Astrocyte (in vitro differentiated cells and primary cell): ENCODE results near the gene FES. TPM values are rescaled to one million over a fixed set of nuclear protein-coding genes. Genes with fewer than 3 reads are reported as not detected.

Experiments
- DNase-seq: peaks from one replicate; pipeline ENCODE4 v3.0.0-alpha.2; 2010; ENCODE audit warnings: low read depth
- FAIRE-seq: peaks from 2 replicates; lab custom pipeline; 2011; peaks lifted over from hg19 to GRCh38; lab: Jason Lieb, UNC
- H2AFZ ChIP-seq: 2 replicates; pipeline ENCODE4 v1.6.0; 2012; ENCODE audit warnings: low read depth, low read length, inconsistent platforms
- H3K27ac ChIP-seq: 2 replicates; pipeline ENCODE4 v1.5.1; 2011; ENCODE audit warnings: low read depth, low read length, inconsistent platforms
- H3K27me3 ChIP-seq: 2 replicates; pipeline ENCODE4 v1.6.0; 2011; ENCODE audit warnings: low read length, inconsistent platforms; ENCODE audit not compliant: insufficient read depth
- H3K36me3 ChIP-seq: 2 replicates; pipeline ENCODE4 v1.5.1; 2011; ENCODE audit warnings: low read length, inconsistent platforms; ENCODE audit not compliant: insufficient read depth
- H3K4me1 ChIP-seq: 2 replicates; pipeline ENCODE4 v1.5.1; 2011; ENCODE audit warnings: low read length, inconsistent platforms; ENCODE audit not compliant: insufficient read depth
- H3K4me2 ChIP-seq: 2 replicates; pipeline ENCODE4 v1.6.0; 2012; ENCODE audit warnings: low read length, inconsistent platforms
- H3K4me3 ChIP-seq: 2 replicates; pipeline ENCODE4 v1.5.1; 2011; ENCODE audit warnings: low read depth, mild to moderate bottlenecking, low read length, inconsistent platforms; ENCODE audit not compliant: insufficient read depth
- H3K79me2 ChIP-seq: 2 replicates; pipeline ENCODE4 v1.6.0; 2012; ENCODE audit warnings: mild to moderate bottlenecking, low read length, inconsistent platforms; ENCODE audit not compliant: insufficient read depth
- H3K9ac ChIP-seq: 2 replicates; pipeline ENCODE4 v1.6.0; 2012; ENCODE audit warnings: mild to moderate bottlenecking, low read length, inconsistent platforms
- H3K9me3 ChIP-seq: 2 replicates; pipeline ENCODE4 v1.5.1; 2012; ENCODE audit warnings: low read depth, mild to moderate bottlenecking, low read length, inconsistent platforms; ENCODE audit not compliant: insufficient read depth
- H4K20me1 ChIP-seq: 2 replicates; pipeline ENCODE4 v1.6.0; 2012; ENCODE audit warnings: low read length, inconsistent platforms; ENCODE audit not compliant: insufficient read depth
- H3K27ac Mint-ChIP-seq: one replicate; pipeline ENCODE4 v1.8.0; 2021; ENCODE audit warnings: mild to moderate bottlenecking, mixed read lengths; ENCODE audit not compliant: unreplicated experiment
- H3K27me3 Mint-ChIP-seq: one replicate; pipeline ENCODE4 v1.8.0; 2021; ENCODE audit warnings: low read depth, mixed read lengths; ENCODE audit not compliant: unreplicated experiment
- H3K36me3 Mint-ChIP-seq: one replicate; pipeline ENCODE4 v1.8.0; 2021; ENCODE audit warnings: low read depth, mixed read lengths; ENCODE audit not compliant: unreplicated experiment
- H3K4me1 Mint-ChIP-seq: one replicate; pipeline ENCODE4 v1.8.0; 2021; ENCODE audit warnings: low read depth, mixed read lengths; ENCODE audit not compliant: unreplicated experiment
- H3K4me3 Mint-ChIP-seq: one replicate; pipeline ENCODE4 v1.8.0; 2021; ENCODE audit warnings: mild to moderate bottlenecking, moderate library complexity, mixed read lengths; ENCODE audit not compliant: unreplicated experiment
- H3K9me3 Mint-ChIP-seq: one replicate; pipeline ENCODE4 v1.8.0; 2021; ENCODE audit warnings: mild to moderate bottlenecking, mixed read lengths; ENCODE audit not compliant: unreplicated experiment
- EZH2 ChIP-seq: IDR thresholded peaks from 2 replicates; pipeline ENCODE4 v1.6.1; 2012; ENCODE audit warnings: mild to moderate bottlenecking, low read length, inconsistent platforms; ENCODE audit not compliant: insufficient read depth
- total RNA-seq: library from RNA; stranded (reverse); gene quantifications from 2 replicates; pipeline ENCODE4 v1.2.1, GENCODE V29; 2021
- TF ChIP-seq, protein P1 (sequence below): IDR thresholded peaks from 2 replicates; pipeline ENCODE4 v1.5.1; 2011; ENCODE audit warnings: low read depth, mild to moderate bottlenecking, inconsistent platforms, low read length, moderate library complexity; ENCODE audit not compliant: insufficient read depth

FES gene
- total RNA-seq, 1 donor from 2014 or later = 7.2 TPM

DNA sequence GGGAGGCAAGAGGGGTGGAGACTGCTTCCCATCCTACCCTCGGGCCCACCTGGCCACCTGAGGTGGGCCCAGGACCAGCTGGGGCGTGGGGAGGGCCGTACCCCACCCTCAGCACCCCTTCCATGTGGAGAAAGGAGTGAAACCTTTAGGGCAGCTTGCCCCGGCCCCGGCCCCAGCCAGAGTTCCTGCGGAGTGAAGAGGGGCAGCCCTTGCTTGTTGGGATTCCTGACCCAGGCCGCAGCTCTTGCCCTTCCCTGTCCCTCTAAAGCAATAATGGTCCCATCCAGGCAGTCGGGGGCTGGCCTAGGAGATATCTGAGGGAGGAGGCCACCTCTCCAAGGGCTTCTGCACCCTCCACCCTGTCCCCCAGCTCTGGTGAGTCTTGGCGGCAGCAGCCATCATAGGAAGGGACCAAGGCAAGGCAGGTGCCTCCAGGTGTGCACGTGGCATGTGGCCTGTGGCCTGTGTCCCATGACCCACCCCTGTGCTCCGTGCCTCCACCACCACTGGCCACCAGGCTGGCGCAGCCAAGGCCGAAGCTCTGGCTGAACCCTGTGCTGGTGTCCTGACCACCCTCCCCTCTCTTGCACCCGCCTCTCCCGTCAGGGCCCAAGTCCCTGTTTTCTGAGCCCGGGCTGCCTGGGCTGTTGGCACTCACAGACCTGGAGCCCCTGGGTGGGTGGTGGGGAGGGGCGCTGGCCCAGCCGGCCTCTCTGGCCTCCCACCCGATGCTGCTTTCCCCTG, 2.2 kb upstream of the FES start:
- H4K20me1 ChIP-seq = peaks cover 3% of the 10 kb centered on the region
- H3K36me3 Mint-ChIP-seq = peaks cover 9% of the 10 kb centered on the region
- H3K27ac ChIP-seq = no peak overlapping the region
- no peak overlapping the region for H3K27ac Mint-ChIP-seq
- H3K4me3 ChIP-seq = no peak overlapping the region
- H2AFZ ChIP-seq = no peak overlapping the region
- no peak overlapping the region for H3K4me2 ChIP-seq
- no peak overlapping the region for H3K9ac ChIP-seq
- H3K36me3 ChIP-seq = peaks cover 10% of the 10 kb centered on the region
- H3K79me2 ChIP-seq = no peaks in the 10 kb centered on the region
- TF ChIP-seq, protein P1, sequence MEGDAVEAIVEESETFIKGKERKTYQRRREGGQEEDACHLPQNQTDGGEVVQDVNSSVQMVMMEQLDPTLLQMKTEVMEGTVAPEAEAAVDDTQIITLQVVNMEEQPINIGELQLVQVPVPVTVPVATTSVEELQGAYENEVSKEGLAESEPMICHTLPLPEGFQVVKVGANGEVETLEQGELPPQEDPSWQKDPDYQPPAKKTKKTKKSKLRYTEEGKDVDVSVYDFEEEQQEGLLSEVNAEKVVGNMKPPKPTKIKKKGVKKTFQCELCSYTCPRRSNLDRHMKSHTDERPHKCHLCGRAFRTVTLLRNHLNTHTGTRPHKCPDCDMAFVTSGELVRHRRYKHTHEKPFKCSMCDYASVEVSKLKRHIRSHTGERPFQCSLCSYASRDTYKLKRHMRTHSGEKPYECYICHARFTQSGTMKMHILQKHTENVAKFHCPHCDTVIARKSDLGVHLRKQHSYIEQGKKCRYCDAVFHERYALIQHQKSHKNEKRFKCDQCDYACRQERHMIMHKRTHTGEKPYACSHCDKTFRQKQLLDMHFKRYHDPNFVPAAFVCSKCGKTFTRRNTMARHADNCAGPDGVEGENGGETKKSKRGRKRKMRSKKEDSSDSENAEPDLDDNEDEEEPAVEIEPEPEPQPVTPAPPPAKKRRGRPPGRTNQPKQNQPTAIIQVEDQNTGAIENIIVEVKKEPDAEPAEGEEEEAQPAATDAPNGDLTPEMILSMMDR = no peak
- TF ChIP-seq EZH2 = no peak
- no peaks in the 10 kb centered on the region for H3K4me1 Mint-ChIP-seq
- H3K4me1 ChIP-seq = peaks cover 20% of the 10 kb centered on the region
- H3K4me3 Mint-ChIP-seq = no peak overlapping the region
- DNase-seq (no peak), FAIRE-seq (no peak)
- H3K27me3 ChIP-seq = no peaks in the 10 kb centered on the region
- no peaks in the 10 kb centered on the region for H3K9me3 ChIP-seq
- H3K27me3 Mint-ChIP-seq = no peaks in the 10 kb centered on the region
- H3K9me3 Mint-ChIP-seq = no peaks in the 10 kb centered on the region

DNA sequence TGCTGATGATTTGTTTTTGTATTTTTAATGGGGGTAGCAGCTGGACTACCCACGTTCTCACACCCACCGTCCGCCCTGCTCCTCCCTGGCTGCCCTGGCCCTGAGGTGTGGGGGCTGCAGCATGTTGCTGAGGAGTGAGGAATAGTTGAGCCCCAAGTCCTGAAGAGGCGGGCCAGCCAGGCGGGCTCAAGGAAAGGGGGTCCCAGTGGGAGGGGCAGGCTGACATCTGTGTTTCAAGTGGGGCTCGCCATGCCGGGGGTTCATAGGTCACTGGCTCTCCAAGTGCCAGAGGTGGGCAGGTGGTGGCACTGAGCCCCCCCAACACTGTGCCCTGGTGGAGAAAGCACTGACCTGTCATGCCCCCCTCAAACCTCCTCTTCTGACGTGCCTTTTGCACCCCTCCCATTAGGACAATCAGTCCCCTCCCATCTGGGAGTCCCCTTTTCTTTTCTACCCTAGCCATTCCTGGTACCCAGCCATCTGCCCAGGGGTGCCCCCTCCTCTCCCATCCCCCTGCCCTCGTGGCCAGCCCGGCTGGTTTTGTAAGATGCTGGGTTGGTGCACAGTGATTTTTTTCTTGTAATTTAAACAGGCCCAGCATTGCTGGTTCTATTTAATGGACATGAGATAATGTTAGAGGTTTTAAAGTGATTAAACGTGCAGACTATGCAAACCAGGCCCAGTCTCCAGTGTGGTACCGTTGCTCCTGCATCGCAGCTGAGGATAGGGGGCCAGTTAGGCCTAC, 1.4 kb upstream of the FES start:
- Histone ChIP-seq H2AFZ (no peak overlapping the region), H3K27ac (no peak overlapping the region), H3K4me2 (no peak overlapping the region), H3K79me2 (no peaks in the 10 kb centered on the region), H3K9me3 (no peaks in the 10 kb centered on the region), H3K4me1 (peaks cover 20% of the 10 kb centered on the region), H3K27me3 (no peaks in the 10 kb centered on the region), H3K4me3 (no peak overlapping the region), H3K36me3 (peaks cover 9% of the 10 kb centered on the region), H4K20me1 (no peaks in the 10 kb centered on the region), H3K9ac (no peak overlapping the region)
- Mint-ChIP-seq H3K9me3 (no peaks in the 10 kb centered on the region), H3K4me1 (no peaks in the 10 kb centered on the region), H3K4me3 (no peak overlapping the region), H3K27me3 (peaks cover 2% of the 10 kb centered on the region), H3K36me3 (peaks cover 9% of the 10 kb centered on the region), H3K27ac (no peak overlapping the region)
- TF ChIP-seq, protein P1 = no peak
- no peak for TF ChIP-seq EZH2
- FAIRE-seq = no peak
- DNase-seq = no peak
